ENCODE results near the gene GMIP. TPM values are rescaled to one million over a fixed set of nuclear protein-coding genes. Genes with fewer than 3 reads are reported as not detected.

GMIP gene
- total and polyA plus RNA-seq, 4 donors: 0.89 to 6.5 (median 4.3) TPM

DNA sequence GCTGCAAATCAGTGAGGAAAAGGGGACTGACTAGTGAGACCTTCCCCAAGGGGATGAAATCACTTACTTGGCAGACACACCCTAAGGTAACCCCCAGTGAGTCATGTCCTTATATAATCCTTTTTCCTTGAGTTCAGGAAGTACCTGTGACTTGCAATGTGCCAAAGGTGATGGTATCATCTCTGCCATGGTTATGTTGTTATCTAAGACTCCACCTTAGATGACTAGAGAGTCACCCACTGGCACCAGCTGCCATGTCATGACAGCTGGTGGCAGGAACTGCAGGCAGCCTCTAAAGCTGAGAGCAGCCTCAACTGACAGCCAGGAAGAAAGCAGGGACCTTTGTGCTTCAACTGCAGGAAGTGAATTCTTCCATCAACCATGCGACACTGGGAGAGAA lies 37.4 kb downstream of the GMIP start (continued):
- TF ChIP-seq GABPA (IDR thresholded peaks at IDR 0.05 in 1 of 2, conservative IDR thresholded peaks at IDR 0.05 in 1 of 2) (no peak), FOXA1 (IDR thresholded peaks at IDR 0.05) (no peak), NR2F2 (IDR thresholded peaks at IDR 0.05) (no peak), HNF4G (IDR thresholded peaks at IDR 0.05) (no peak)

DNA sequence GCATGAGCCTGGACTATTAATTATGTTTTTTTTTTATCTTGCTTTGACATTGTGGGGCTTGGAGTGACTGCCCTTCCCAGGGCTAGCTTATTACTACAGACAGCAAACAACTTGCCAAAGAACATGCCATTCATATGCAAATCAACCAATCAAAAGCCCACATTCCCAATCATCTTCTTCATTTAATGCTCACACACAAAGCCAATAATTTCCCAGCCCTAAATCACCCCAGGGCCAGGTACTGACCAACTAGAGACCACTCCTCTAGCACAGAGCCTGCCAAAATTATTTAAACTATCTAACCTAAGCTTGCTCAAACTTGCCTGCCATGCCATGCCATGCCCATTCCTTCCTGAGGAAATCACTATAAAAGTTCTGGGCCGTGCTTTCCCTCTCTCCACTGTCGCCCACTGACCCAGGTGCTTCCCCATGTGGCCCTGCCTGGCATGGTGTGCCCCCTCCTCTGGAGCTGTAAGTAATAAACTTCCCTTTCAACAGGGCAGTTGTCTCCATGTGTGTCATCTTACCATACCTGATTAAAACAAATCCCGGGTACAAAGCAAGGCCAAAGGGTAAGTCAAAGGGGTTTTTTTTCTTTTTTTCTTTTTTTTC lies 40.6 kb downstream of the GMIP start:
- no peaks in the 10 kb centered on the region for H3K36me3 ChIP-seq (ENCODE audit: control insufficient read depth in 4 of 4, insufficient read depth in 3 of 4, low read depth in 1 of 4, low read length in 3 of 4)
- no peaks in the 10 kb centered on the region for H3K4me1 ChIP-seq (ENCODE audit: control insufficient read depth in 4 of 4, insufficient read depth in 4 of 4, low read length in 3 of 4)
- no peak overlapping the region for H3K27ac ChIP-seq (ENCODE audit: low read depth in 1 of 2, low read length in 2 of 2)
- no peak for TF ChIP-seq EGR1 (IDR thresholded peaks at IDR 0.05; ENCODE audit: low read depth in 2 of 2)
- no peak for TF ChIP-seq SP1 (IDR thresholded peaks at IDR 0.05)
- no peak for TF ChIP-seq FOXA1 (IDR thresholded peaks at IDR 0.05)
- no peak for TF ChIP-seq MAX (IDR thresholded peaks at IDR 0.05)
- no peak for TF ChIP-seq YY1 (IDR thresholded peaks at IDR 0.05)
- no peak for TF ChIP-seq ZBTB33 (IDR thresholded peaks at IDR 0.05)
- no peak for TF ChIP-seq RAD21 (IDR thresholded peaks at IDR 0.05)
- TF ChIP-seq RXRA (IDR thresholded peaks at IDR 0.05): no peak
- no peak for TF ChIP-seq FOXA2 (IDR thresholded peaks at IDR 0.05)
- H3K4me3 ChIP-seq (ENCODE audit: low read depth in 1 of 3, low read length in 3 of 3): no peak overlapping the region
- H3K9me3 ChIP-seq (ENCODE audit: control insufficient read depth in 4 of 4, low read length in 3 of 4): peaks cover 0 to 3% (median 0%) of the 10 kb centered on the region in 4 donors
- no peak overlapping the region for H3K9ac ChIP-seq (ENCODE audit: low read depth in 1 of 2, low read length in 2 of 2)
- DNase-seq (ENCODE audit: low spot score): no peak
- H3K27me3 ChIP-seq (ENCODE audit: control insufficient read depth in 4 of 4, insufficient read depth in 4 of 4, low read length in 3 of 4): peaks cover 0 to 2% (median 0%) of the 10 kb centered on the region in 4 donors
- 49% methylated on average over 3 of the region's 3 CpGs for WGBS

DNA sequence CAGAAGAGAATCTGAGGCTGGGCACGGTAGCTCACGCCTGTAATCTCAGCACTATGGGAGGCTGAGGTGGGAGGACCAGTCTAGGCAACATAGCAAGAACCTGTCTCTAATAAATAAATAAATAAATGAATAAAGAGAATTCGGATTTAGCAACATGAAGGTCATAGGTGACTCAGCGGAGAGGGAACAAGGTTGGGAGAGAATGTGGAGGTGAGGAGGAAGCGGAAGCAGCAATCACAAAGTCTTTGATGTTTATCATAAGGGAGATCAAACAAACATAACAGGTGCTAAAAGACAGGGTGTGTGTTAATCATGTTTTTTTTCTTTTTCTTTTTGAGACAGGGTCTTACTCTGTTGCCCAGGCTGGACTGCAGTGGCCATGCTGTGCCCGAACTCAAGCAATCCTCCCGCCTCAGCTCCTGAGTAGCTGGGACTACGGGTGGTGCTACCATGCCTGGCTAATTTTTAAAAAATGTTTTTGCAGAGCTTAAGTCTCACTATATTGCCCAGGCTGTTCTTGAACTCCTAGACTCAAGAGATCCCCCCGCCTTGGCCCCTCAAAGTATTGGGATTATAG lies 41.2 kb downstream of the GMIP start:
- DNase-seq (ENCODE audit: low spot score): no peak
- WGBS: 58% methylated on average over 9 of the region's 9 CpGs
- TF ChIP-seq NR2F2 (IDR thresholded peaks at IDR 0.05) (no peak), FOXA2 (IDR thresholded peaks at IDR 0.05) (no peak), YY1 (IDR thresholded peaks at IDR 0.05) (no peak)
- TF ChIP-seq, protein P1, sequence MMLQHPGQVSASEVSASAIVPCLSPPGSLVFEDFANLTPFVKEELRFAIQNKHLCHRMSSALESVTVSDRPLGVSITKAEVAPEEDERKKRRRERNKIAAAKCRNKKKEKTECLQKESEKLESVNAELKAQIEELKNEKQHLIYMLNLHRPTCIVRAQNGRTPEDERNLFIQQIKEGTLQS (IDR thresholded peaks at IDR 0.05): no peak
- TF ChIP-seq, protein P2, sequence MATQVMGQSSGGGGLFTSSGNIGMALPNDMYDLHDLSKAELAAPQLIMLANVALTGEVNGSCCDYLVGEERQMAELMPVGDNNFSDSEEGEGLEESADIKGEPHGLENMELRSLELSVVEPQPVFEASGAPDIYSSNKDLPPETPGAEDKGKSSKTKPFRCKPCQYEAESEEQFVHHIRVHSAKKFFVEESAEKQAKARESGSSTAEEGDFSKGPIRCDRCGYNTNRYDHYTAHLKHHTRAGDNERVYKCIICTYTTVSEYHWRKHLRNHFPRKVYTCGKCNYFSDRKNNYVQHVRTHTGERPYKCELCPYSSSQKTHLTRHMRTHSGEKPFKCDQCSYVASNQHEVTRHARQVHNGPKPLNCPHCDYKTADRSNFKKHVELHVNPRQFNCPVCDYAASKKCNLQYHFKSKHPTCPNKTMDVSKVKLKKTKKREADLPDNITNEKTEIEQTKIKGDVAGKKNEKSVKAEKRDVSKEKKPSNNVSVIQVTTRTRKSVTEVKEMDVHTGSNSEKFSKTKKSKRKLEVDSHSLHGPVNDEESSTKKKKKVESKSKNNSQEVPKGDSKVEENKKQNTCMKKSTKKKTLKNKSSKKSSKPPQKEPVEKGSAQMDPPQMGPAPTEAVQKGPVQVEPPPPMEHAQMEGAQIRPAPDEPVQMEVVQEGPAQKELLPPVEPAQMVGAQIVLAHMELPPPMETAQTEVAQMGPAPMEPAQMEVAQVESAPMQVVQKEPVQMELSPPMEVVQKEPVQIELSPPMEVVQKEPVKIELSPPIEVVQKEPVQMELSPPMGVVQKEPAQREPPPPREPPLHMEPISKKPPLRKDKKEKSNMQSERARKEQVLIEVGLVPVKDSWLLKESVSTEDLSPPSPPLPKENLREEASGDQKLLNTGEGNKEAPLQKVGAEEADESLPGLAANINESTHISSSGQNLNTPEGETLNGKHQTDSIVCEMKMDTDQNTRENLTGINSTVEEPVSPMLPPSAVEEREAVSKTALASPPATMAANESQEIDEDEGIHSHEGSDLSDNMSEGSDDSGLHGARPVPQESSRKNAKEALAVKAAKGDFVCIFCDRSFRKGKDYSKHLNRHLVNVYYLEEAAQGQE (IDR thresholded peaks at IDR 0.05): no peak
- no peak overlapping the region for H3K9ac ChIP-seq (ENCODE audit: low read depth in 1 of 2, low read length in 2 of 2)
- H3K27ac ChIP-seq (ENCODE audit: low read depth in 1 of 2, low read length in 2 of 2): no peak overlapping the region
- H3K4me1 ChIP-seq (ENCODE audit: control insufficient read depth in 4 of 4, insufficient read depth in 4 of 4, low read length in 3 of 4): no peaks in the 10 kb centered on the region
- H3K9me3 ChIP-seq (ENCODE audit: control insufficient read depth in 4 of 4, low read length in 3 of 4): peaks cover 0 to 3% (median 0%) of the 10 kb centered on the region in 4 donors
- H3K36me3 ChIP-seq (ENCODE audit: control insufficient read depth in 4 of 4, insufficient read depth in 3 of 4, low read depth in 1 of 4, low read length in 3 of 4): no peaks in the 10 kb centered on the region
- no peak overlapping the region for H3K4me3 ChIP-seq (ENCODE audit: low read depth in 1 of 3, low read length in 3 of 3)
- peaks cover 0 to 2% (median 0%) of the 10 kb centered on the region in 4 donors for H3K27me3 ChIP-seq (ENCODE audit: control insufficient read depth in 4 of 4, insufficient read depth in 4 of 4, low read length in 3 of 4)

All from liver (tissue), 9 donors.